ENCODE results near the gene PHPT1.

PHPT1 gene

GRCh38 chr9:136814725-136815421 lies 34.3 kb upstream of the PHPT1 start:
- Mint-ChIP-seq H3K4me1 (peaks cover 24% of the 10 kb centered on the region), H3K27me3 (no peaks in the 10 kb centered on the region), H3K36me3 (ENCODE audit: low read depth) (peaks cover 34% of the 10 kb centered on the region), H3K9me3 (no peaks in the 10 kb centered on the region), H3K4me3 (no peak overlapping the region), H3K27ac (no peak overlapping the region)
- ATAC-seq, result no peak
- no peak for DNase-seq

- no peaks in the 10 kb centered on the region for H3K9me3 Mint-ChIP-seq
- H3K27ac Mint-ChIP-seq, result no peak overlapping the region
- peaks cover 21% of the 10 kb centered on the region for H3K4me1 Mint-ChIP-seq
- ATAC-seq (no peak), DNase-seq (no peak)
- H3K36me3 Mint-ChIP-seq (ENCODE audit: low read depth), result peaks cover 30% of the 10 kb centered on the region
- no peak overlapping the region for H3K4me3 Mint-ChIP-seq
- H3K27me3 Mint-ChIP-seq, result no peaks in the 10 kb centered on the region
These were observed 33.8 kb upstream of the PHPT1 start for GRCh38 chr9:136815422-136815782.

GRCh38 chr9:136820971-136821825 lies 28.0 kb upstream of the PHPT1 start:
- no peak overlapping the region for H3K4me3 Mint-ChIP-seq
- H3K27me3 Mint-ChIP-seq, result no peaks in the 10 kb centered on the region
- H3K36me3 Mint-ChIP-seq (ENCODE audit: low read depth), result peaks cover 12% of the 10 kb centered on the region
- no peaks in the 10 kb centered on the region for H3K9me3 Mint-ChIP-seq
- H3K4me1 Mint-ChIP-seq, result peaks cover 5% of the 10 kb centered on the region
- no peak overlapping the region for H3K27ac Mint-ChIP-seq
- no peak for DNase-seq
- no peak for ATAC-seq

GRCh38 chr9:136821826-136822544 lies 27.2 kb upstream of the PHPT1 start:
- DNase-seq, result no peak
- Mint-ChIP-seq H3K4me1 (peaks cover 5% of the 10 kb centered on the region), H3K4me3 (no peak overlapping the region), H3K27ac (no peak overlapping the region), H3K27me3 (no peaks in the 10 kb centered on the region), H3K9me3 (no peaks in the 10 kb centered on the region), H3K36me3 (ENCODE audit: low read depth) (peaks cover 8% of the 10 kb centered on the region)
- ATAC-seq, result no peak

- Mint-ChIP-seq H3K9me3 (no peaks in the 10 kb centered on the region), H3K27ac (no peak overlapping the region), H3K4me1 (peaks cover 4% of the 10 kb centered on the region), H3K4me3 (no peak overlapping the region), H3K27me3 (no peaks in the 10 kb centered on the region), H3K36me3 (ENCODE audit: low read depth) (peaks cover 5% of the 10 kb centered on the region)
- ATAC-seq (no peak), DNase-seq (no peak)
These were observed 25.8 kb upstream of the PHPT1 start for GRCh38 chr9:136823136-136824046.

- Mint-ChIP-seq H3K27ac (no peak overlapping the region), H3K4me3 (no peak overlapping the region), H3K9me3 (no peaks in the 10 kb centered on the region), H3K36me3 (ENCODE audit: low read depth) (peaks cover 9% of the 10 kb centered on the region), H3K4me1 (peaks cover 4% of the 10 kb centered on the region), H3K27me3 (no peaks in the 10 kb centered on the region)
- DNase-seq, result no peak
- ATAC-seq, result no peak
These were observed 24.5 kb upstream of the PHPT1 start for GRCh38 chr9:136824496-136825225.

- ATAC-seq (no peak), DNase-seq (no peak)
- Mint-ChIP-seq H3K27me3 (no peaks in the 10 kb centered on the region), H3K4me3 (no peak overlapping the region), H3K9me3 (no peaks in the 10 kb centered on the region), H3K27ac (no peak overlapping the region), H3K4me1 (peaks cover 4% of the 10 kb centered on the region), H3K36me3 (ENCODE audit: low read depth) (peaks cover 9% of the 10 kb centered on the region)
These were observed 23.7 kb upstream of the PHPT1 start for GRCh38 chr9:136825295-136826187.

- Mint-ChIP-seq H3K4me1 (no peaks in the 10 kb centered on the region), H3K27ac (no peak overlapping the region), H3K27me3 (no peaks in the 10 kb centered on the region), H3K9me3 (no peaks in the 10 kb centered on the region), H3K36me3 (ENCODE audit: low read depth) (peaks cover 5% of the 10 kb centered on the region), H3K4me3 (no peak overlapping the region)
- no peak for ATAC-seq
- no peak for DNase-seq
These were observed 23.0 kb upstream of the PHPT1 start for GRCh38 chr9:136826188-136826541.

GRCh38 chr9:136826703-136827582 lies 22.3 kb upstream of the PHPT1 start:
- H3K27me3 Mint-ChIP-seq, result no peaks in the 10 kb centered on the region
- no peaks in the 10 kb centered on the region for H3K9me3 Mint-ChIP-seq
- ATAC-seq (no peak), DNase-seq (no peak)
- peaks cover 5% of the 10 kb centered on the region for H3K36me3 Mint-ChIP-seq (ENCODE audit: low read depth)
- H3K4me1 Mint-ChIP-seq, result no peaks in the 10 kb centered on the region
- H3K4me3 Mint-ChIP-seq, result no peak overlapping the region
- H3K27ac Mint-ChIP-seq, result no peak overlapping the region

- DNase-seq (no peak), ATAC-seq (no peak)
- no peak overlapping the region for H3K4me3 Mint-ChIP-seq
- H3K36me3 Mint-ChIP-seq (ENCODE audit: low read depth), result peaks cover 5% of the 10 kb centered on the region
- H3K4me1 Mint-ChIP-seq, result no peaks in the 10 kb centered on the region
- no peak overlapping the region for H3K27ac Mint-ChIP-seq
- H3K9me3 Mint-ChIP-seq, result no peaks in the 10 kb centered on the region
- no peaks in the 10 kb centered on the region for H3K27me3 Mint-ChIP-seq
These were observed 21.3 kb upstream of the PHPT1 start for GRCh38 chr9:136827794-136828473.

- no peaks in the 10 kb centered on the region for H3K27me3 Mint-ChIP-seq
- no peak for DNase-seq
- no peak for ATAC-seq
- H3K9me3 Mint-ChIP-seq, result no peaks in the 10 kb centered on the region
- H3K36me3 Mint-ChIP-seq (ENCODE audit: low read depth), result peaks cover 5% of the 10 kb centered on the region
- no peaks in the 10 kb centered on the region for H3K4me1 Mint-ChIP-seq
- H3K27ac Mint-ChIP-seq, result no peak overlapping the region
- H3K4me3 Mint-ChIP-seq, result no peak overlapping the region
These were observed 20.6 kb upstream of the PHPT1 start for GRCh38 chr9:136828474-136829140.

All from activated naive CD8-positive, alpha-beta T cell treated with anti-CD3 and anti-CD28 coated beads, Interleukin-2, amount 50 U/mL, for 24 hours (primary cell).